Body of pancreas (tissue), 4 donors: ENCODE data around the gene TMEM106C. TPM values are rescaled to one million over a fixed set of nuclear protein-coding genes. Genes with fewer than 3 reads are reported as not detected.

ENCODE experiments used
- ATAC-seq: fragments of 150-250 bp; one replicate; pipeline ENCODE4 v1.9.1; 2016
- DNase-seq, 4 donors: peaks; one replicate each; pipeline ENCODE4 v3.0.0-alpha.2; 2019
- H3K27ac ChIP-seq, 4 donors: fragments of 200-600 bp; sonication (generic); 1 replicate in 3 of 4; 2 replicates in 1 of 4; pipeline versions ENCODE4 v1.5.1 to v1.6.1; 2016 to 2019; ENCODE audit warnings: mild to moderate bottlenecking in 1 of 4, mixed read lengths in 1 of 4, moderate library complexity in 1 of 4
- H3K27me3 ChIP-seq, 2 donors: fragments of 200-600 bp; sonication (generic); one replicate each; pipeline ENCODE4 v1.6.0; 2016; ENCODE audit warnings: mild to moderate bottlenecking in 1 of 2
- H3K36me3 ChIP-seq, 2 donors: fragments of 200-600 bp; sonication (generic); replicated peaks in 1 of 2; 2 replicates each; pipeline ENCODE4 v1.5.1; 2016; ENCODE audit warnings: low read depth in 2 of 2; ENCODE audit not compliant: insufficient read depth in 1 of 2
- H3K4me1 ChIP-seq: fragments of 200-600 bp; sonication (generic); one replicate; pipeline ENCODE4 v1.6.0; 2016
- H3K4me3 ChIP-seq, 2 donors: fragments of 200-600 bp; sonication (generic); 1 replicate in 1 of 2; 2 replicates in 1 of 2; pipeline ENCODE4 v1.5.1; 2016 to 2019
- H3K9me3 ChIP-seq, 3 donors: fragments of 200-600 bp; sonication (generic); 1 replicate in 2 of 3; 2 replicates in 1 of 3; pipeline ENCODE4 v1.5.1; 2016
- POLR2A ChIP-seq, 3 donors: fragments of 450-650 bp; IDR thresholded peaks; one replicate each; pipeline ENCODE4 v1.6.1; 2016; ENCODE audit warnings: antibody characterized with exemption in 3 of 3, mild to moderate bottlenecking in 2 of 3
- WGBS, 2 donors: methylation state at CpG; one replicate each; pipeline ENCODE4 v1.1.5; 2017; 5-methylcytosine and 5-hydroxymethylcytosine counted together
- intact Hi-C: fragments of 100-400 bp; cut with DNase I; formaldehyde crosslinking; loops from one replicate; pipeline ENCODE4 v1.15.1; 2023
- total RNA-seq, 2 donors: library from RNA; depleted of rRNA; stranded (reverse); fragments of >200 nt; gene quantifications; one replicate each; pipeline ENCODE4 v1.1.0, GENCODE V29; 2016
- TF ChIP-seq, protein P1 (sequence below), 7 experiments: fragments of 450-650 bp in 4 of 7; fragments of 200-600 bp in 3 of 7; sonication (generic) in 3 of 7; IDR thresholded peaks; one replicate each; pipeline ENCODE4 v1.5.1; 2016 to 2019; ENCODE audit warnings: antibody characterized with exemption in 7 of 7

Gene TMEM106C
- total RNA-seq, 2 donors from 2014 or later: 38.2 to 47.0 TPM

DNA sequence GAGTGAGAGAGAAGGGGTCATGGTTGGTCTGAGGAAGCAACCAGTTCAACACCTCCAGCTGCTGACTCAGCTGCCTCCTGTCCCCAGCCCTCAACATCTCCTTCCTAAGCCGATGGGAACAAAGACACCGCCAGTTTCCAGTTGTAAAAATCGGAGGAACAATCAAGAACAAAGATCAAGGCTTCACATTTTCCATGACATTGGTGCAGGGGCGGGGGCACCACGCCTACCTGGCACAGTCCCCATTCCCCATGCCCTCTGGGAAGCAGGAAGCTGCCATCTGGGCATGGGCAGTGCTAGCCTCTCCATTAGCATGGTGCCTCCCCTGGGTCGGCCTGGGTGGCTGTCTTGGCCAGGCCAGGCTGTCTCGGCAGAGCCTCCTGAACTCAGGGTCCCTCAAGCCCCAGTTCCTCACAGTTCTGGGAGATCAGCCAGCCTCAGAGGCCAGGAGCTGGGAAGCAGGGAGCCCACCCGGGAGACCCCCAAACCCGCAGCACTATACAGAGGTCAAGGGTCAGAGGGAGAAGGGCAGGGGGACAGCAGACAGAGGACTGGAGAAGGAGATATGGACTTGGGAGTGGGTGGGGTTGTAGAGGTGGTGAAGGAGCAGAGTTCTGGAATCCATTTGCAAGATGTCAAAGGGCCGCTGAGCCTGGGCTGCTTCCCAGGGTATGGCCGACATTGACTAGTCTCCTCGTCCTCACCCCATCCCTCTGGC lies 19.6 kb upstream of the TMEM106C start:
- Histone ChIP-seq H3K36me3 (no peaks in the 10 kb centered on the region), H3K9me3 (no peaks in the 10 kb centered on the region), H3K27me3 (no peaks in the 10 kb centered on the region), H3K4me3 (no peak overlapping the region), H3K27ac (no peak overlapping the region), H3K4me1 (peaks cover 7% of the 10 kb centered on the region)
- ATAC-seq (no peak), DNase-seq (no peak)
- 62 to 67% methylated on average over 7 to 12 of the region's 12 CpGs for WGBS, 2 donors
- TF ChIP-seq, protein P1, sequence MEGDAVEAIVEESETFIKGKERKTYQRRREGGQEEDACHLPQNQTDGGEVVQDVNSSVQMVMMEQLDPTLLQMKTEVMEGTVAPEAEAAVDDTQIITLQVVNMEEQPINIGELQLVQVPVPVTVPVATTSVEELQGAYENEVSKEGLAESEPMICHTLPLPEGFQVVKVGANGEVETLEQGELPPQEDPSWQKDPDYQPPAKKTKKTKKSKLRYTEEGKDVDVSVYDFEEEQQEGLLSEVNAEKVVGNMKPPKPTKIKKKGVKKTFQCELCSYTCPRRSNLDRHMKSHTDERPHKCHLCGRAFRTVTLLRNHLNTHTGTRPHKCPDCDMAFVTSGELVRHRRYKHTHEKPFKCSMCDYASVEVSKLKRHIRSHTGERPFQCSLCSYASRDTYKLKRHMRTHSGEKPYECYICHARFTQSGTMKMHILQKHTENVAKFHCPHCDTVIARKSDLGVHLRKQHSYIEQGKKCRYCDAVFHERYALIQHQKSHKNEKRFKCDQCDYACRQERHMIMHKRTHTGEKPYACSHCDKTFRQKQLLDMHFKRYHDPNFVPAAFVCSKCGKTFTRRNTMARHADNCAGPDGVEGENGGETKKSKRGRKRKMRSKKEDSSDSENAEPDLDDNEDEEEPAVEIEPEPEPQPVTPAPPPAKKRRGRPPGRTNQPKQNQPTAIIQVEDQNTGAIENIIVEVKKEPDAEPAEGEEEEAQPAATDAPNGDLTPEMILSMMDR (IDR thresholded peaks at IDR 0.05): no peak
- no peak for TF ChIP-seq POLR2A (IDR thresholded peaks at IDR 0.05)
- intact Hi-C loops: no loop called here

DNA sequence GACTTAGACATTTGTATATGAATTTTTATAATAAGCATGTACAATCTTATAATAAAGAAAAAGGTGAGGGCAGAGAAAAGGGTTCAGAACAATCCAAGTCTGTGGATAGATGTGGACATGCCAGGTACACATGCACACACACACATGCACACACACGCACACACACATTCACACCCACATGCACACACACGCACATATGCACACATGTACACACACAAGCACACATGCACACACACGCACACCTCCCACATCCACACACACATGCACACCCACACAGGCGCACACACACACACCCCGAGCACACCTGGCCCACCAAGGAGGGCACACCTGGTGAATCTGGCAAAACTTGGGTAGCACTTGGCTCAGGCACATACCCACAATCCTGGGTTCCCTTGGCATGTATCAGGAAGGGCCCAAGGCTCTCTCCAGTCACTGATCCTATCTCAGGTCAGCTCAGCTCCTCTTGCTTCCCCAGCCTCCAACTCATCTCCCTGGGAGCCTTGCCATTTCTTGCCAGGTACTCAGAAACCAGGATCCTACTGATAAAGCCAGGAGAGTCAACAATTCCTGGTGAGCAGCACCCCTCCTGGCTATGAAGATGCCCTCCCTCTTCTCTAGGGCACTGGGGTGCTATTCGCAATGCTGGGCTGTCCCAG lies 18.6 kb upstream of the TMEM106C start:
- TF ChIP-seq POLR2A (IDR thresholded peaks at IDR 0.05): no peak
- TF ChIP-seq, protein P1 (IDR thresholded peaks at IDR 0.05): no peak
- no peak for DNase-seq
- Histone ChIP-seq H3K36me3 (no peaks in the 10 kb centered on the region), H3K27ac (no peak overlapping the region), H3K4me3 (no peak overlapping the region), H3K27me3 (no peaks in the 10 kb centered on the region), H3K4me1 (peaks cover 13% of the 10 kb centered on the region), H3K9me3 (no peaks in the 10 kb centered on the region)
- no peak for ATAC-seq
- WGBS, 2 donors: 79 to 93% methylated on average over 6 of the region's 6 CpGs
- intact Hi-C loops: no loop called here

DNA sequence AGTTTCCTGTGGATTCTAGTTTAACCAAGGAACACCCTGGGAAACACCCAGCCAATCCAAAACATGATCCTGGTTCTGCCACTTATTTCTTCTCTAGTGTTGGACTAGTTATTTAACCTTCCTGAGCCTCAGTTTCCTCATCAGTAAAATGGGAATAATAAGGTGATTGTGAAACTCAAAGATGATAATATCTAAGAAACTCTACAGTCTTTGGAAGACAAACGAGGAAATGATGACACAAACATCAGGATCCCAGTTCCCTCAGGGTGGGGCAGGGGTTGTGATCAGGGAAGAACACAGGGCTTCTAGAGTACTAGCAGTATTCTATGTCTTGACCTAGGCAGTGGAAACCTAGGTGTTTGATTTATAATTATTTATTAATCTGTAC lies 18.1 kb upstream of the TMEM106C start:
- H3K4me3 ChIP-seq: no peak overlapping the region
- no peaks in the 10 kb centered on the region for H3K9me3 ChIP-seq
- no peak overlapping the region for H3K27ac ChIP-seq
- no peaks in the 10 kb centered on the region for H3K27me3 ChIP-seq
- peaks cover 13% of the 10 kb centered on the region for H3K4me1 ChIP-seq
- intact Hi-C loops: no loop called here
- 39 to 58% methylated on average over 1 of the region's 1 CpG for WGBS, 2 donors
- DNase-seq (no peak), ATAC-seq (no peak)
- no peaks in the 10 kb centered on the region for H3K36me3 ChIP-seq
- TF ChIP-seq, protein P1 (IDR thresholded peaks at IDR 0.05): no peak
- TF ChIP-seq POLR2A (IDR thresholded peaks at IDR 0.05): no peak

DNA sequence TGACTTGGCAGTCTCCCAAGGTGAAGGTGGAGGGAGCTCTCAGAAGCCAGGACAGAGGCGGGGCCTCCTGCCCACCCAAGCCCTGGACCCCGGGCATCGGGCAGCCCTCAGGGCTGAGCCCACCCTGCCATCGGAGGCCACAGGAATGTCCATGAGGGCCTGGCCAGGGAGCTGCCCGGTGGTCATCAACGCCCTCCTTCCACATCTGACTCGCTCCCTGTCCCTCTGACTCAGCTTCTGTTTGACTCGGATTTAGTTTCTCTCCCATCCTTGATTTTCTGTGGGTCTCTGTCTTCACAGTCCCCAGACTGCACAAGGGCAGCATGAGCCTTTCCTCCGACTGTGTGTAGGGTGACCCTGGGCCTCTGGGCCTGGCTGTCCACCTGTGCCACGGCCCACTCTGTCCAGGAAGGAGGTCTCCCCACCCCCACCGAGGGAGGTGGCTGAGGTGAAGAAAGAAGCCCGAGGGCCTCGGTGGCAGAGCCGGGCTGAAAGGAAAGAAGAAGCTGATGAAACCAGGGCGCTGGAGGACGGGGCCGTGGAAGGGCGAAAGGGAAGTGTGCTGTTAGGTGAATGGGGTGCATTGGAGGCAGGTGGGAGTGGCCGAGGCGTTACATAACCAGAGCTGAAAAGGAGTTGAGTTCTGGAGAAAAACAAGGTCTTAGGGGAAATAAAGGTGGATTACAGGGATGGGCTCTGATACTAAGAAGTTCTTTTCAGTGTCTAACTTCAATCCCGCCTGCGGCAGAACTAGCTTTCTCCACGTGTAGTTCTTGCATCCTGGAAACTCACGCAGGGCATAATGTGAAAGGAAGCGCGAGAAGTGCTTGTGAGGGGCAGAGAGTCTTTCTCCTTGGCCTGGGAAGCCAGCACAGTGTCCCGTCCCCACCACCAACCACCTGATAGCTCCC lies 16.7 kb upstream of the TMEM106C start:
- intact Hi-C loops: no loop called here
- no peak for DNase-seq
- Histone ChIP-seq H3K9me3 (no peaks in the 10 kb centered on the region), H3K36me3 (no peaks in the 10 kb centered on the region), H3K27ac (no peak overlapping the region), H3K4me3 (no peak overlapping the region), H3K27me3 (no peaks in the 10 kb centered on the region), H3K4me1 (peaks cover 13% of the 10 kb centered on the region)
- WGBS, 2 donors: 62 to 75% methylated on average over 24 to 27 of the region's 27 CpGs
- TF ChIP-seq, protein P1 (IDR thresholded peaks at IDR 0.05): no peak
- TF ChIP-seq POLR2A (IDR thresholded peaks at IDR 0.05): no peak
- no peak for ATAC-seq
